ENCODE measurements around the gene TADA2B. TPM values are rescaled to one million over a fixed set of nuclear protein-coding genes. Genes with fewer than 3 reads are reported as not detected.
A peak's percentile ranks its signal among the peaks of the same experiment; 100 is the strongest.

The TADA2B gene
- total RNA-seq, 2 experiments from 2014 or later, result 7.7 to 10.0 TPM

GRCh38 chr4:7052923-7053715 lies 9.9 kb downstream of the TADA2B start:
- Mint-ChIP-seq H3K9me3 (no peaks in the 10 kb centered on the region), H3K27me3 (no peaks in the 10 kb centered on the region), H3K4me3 (no peak overlapping the region), H3K27ac (peak overlapping the region; percentile 71), H3K36me3 (ENCODE audit: low read depth) (peaks cover 18% of the 10 kb centered on the region), H3K4me1 (ENCODE audit: low read depth) (peaks cover 27% of the 10 kb centered on the region)
- POLR2A ChIA-PET, result interaction anchor here (0.7 to 2.1 kb wide), 5 partner anchors 9 to 147 kb away, joined by 3 to 8 read pairs (median 3); partner anchors contain the start of gene GRPEL1
- DNase-seq (peak; percentile 37), ATAC-seq (peak; percentile 62)
- intact Hi-C loops (cut with micrococcal nuclease), result no loop called here
- no peak for TF ChIP-seq CTCF (IDR thresholded peaks at IDR 0.05)
- CTCF ChIA-PET, result interaction anchor here (0.7 to 2.4 kb wide), 4 partner anchors 10 to 179 kb away, joined by 3 to 6 read pairs (median 3); partner anchors contain the start of gene TADA2B

- intact Hi-C loops (cut with micrococcal nuclease), result no loop called here
- H3K4me1 Mint-ChIP-seq (ENCODE audit: low read depth), result peaks cover 30% of the 10 kb centered on the region
- TF ChIP-seq CTCF (IDR thresholded peaks at IDR 0.05), result no peak
- POLR2A ChIA-PET, result interaction anchor here (0.7 to 10.2 kb wide), 4 partner anchors 9 to 131 kb away, joined by 3 to 67 read pairs (median 11); partner anchors contain the start of gene TADA2B
- CTCF ChIA-PET, result interaction anchor here (1.0 to 1.6 kb wide), 4 partner anchors 11 to 181 kb away, joined by 3 to 8 read pairs (median 4); partner anchors contain the start of genes GRPEL1 and TADA2B
- no peaks in the 10 kb centered on the region for H3K27me3 Mint-ChIP-seq
- H3K4me3 Mint-ChIP-seq, result no peak overlapping the region
- H3K36me3 Mint-ChIP-seq (ENCODE audit: low read depth), result peaks cover 27% of the 10 kb centered on the region
- no peak for ATAC-seq
- H3K27ac Mint-ChIP-seq, result no peak overlapping the region
- no peak for DNase-seq
- H3K9me3 Mint-ChIP-seq, result no peaks in the 10 kb centered on the region
Measured at GRCh38 chr4:7054106-7054880, 11.1 kb downstream of the TADA2B start.

- H3K27me3 Mint-ChIP-seq, result no peaks in the 10 kb centered on the region
- H3K4me3 Mint-ChIP-seq, result no peak overlapping the region
- H3K4me1 Mint-ChIP-seq (ENCODE audit: low read depth), result peaks cover 26% of the 10 kb centered on the region
- DNase-seq (no peak), ATAC-seq (no peak)
- H3K9me3 Mint-ChIP-seq, result no peaks in the 10 kb centered on the region
- H3K27ac Mint-ChIP-seq, result no peak overlapping the region
- ChIA-PET CTCF (interaction anchor here (1.3 to 1.8 kb wide), 4 partner anchors 10 to 15 kb away, joined by 3 to 8 read pairs (median 6); partner anchors contain the start of genes GRPEL1 and TADA2B), POLR2A (interaction anchor here (2.1 to 10.2 kb wide), 3 partner anchors 9 to 12 kb away, joined by 14 to 67 read pairs (median 16); partner anchors contain the start of genes GRPEL1 and TADA2B)
- intact Hi-C loops (cut with micrococcal nuclease), result no loop called here
- peaks cover 30% of the 10 kb centered on the region for H3K36me3 Mint-ChIP-seq (ENCODE audit: low read depth)
- TF ChIP-seq CTCF (IDR thresholded peaks at IDR 0.05), result no peak
Measured at GRCh38 chr4:7055111-7055989, 12.2 kb downstream of the TADA2B start.

GRCh38 chr4:7055990-7056325 lies 12.8 kb downstream of the TADA2B start:
- TF ChIP-seq CTCF (IDR thresholded peaks at IDR 0.05), result no peak
- Mint-ChIP-seq H3K4me1 (ENCODE audit: low read depth) (peaks cover 24% of the 10 kb centered on the region), H3K27ac (no peak overlapping the region), H3K4me3 (no peak overlapping the region), H3K36me3 (ENCODE audit: low read depth) (peaks cover 35% of the 10 kb centered on the region), H3K9me3 (no peaks in the 10 kb centered on the region), H3K27me3 (no peaks in the 10 kb centered on the region)
- POLR2A ChIA-PET, result interaction anchor here (1.0 to 10.2 kb wide), 4 partner anchors 8 to 15 kb away, joined by 3 to 67 read pairs (median 15); partner anchors contain the start of genes GRPEL1 and TADA2B
- DNase-seq (no peak), ATAC-seq (no peak)
- intact Hi-C loops (cut with micrococcal nuclease), result no loop called here
- CTCF ChIA-PET, result interaction anchor here (1.3 to 1.8 kb wide), 3 partner anchors 10 to 15 kb away, joined by 3 to 8 read pairs (median 6); partner anchors contain the start of gene TADA2B

Data from activated CD8-positive, alpha-beta T cell treated with anti-CD3 and anti-CD28 coated beads for 36 hours (primary cell).